ENCODE measurements around the gene OPHN1. TPM values are rescaled to one million over a fixed set of nuclear protein-coding genes. Genes with fewer than 3 reads are reported as not detected.

The OPHN1 gene
- total and polyA plus RNA-seq, 2 experiments from 2014 or later, result 2.2 to 3.8 TPM

DNA sequence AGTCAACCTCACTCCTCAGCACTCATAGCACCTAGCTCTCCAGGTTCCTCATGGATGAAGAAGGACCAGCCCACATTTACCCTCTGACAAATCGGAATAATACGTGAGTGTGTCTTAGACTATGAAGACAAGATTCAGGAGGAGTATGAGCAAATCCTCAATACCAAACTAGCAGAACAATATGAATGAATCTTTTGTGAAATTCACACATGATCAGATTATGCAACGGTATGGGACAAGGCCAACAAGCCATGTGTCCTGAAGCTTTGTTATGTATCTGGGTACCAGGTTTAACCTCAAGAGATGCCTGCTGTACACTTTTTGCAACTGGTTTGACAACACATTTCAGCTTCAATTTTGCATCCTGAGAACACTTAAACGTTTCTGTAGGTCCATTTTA, 300.1 kb downstream of the OPHN1 start (continued):
- TF ChIP-seq, protein P1, sequence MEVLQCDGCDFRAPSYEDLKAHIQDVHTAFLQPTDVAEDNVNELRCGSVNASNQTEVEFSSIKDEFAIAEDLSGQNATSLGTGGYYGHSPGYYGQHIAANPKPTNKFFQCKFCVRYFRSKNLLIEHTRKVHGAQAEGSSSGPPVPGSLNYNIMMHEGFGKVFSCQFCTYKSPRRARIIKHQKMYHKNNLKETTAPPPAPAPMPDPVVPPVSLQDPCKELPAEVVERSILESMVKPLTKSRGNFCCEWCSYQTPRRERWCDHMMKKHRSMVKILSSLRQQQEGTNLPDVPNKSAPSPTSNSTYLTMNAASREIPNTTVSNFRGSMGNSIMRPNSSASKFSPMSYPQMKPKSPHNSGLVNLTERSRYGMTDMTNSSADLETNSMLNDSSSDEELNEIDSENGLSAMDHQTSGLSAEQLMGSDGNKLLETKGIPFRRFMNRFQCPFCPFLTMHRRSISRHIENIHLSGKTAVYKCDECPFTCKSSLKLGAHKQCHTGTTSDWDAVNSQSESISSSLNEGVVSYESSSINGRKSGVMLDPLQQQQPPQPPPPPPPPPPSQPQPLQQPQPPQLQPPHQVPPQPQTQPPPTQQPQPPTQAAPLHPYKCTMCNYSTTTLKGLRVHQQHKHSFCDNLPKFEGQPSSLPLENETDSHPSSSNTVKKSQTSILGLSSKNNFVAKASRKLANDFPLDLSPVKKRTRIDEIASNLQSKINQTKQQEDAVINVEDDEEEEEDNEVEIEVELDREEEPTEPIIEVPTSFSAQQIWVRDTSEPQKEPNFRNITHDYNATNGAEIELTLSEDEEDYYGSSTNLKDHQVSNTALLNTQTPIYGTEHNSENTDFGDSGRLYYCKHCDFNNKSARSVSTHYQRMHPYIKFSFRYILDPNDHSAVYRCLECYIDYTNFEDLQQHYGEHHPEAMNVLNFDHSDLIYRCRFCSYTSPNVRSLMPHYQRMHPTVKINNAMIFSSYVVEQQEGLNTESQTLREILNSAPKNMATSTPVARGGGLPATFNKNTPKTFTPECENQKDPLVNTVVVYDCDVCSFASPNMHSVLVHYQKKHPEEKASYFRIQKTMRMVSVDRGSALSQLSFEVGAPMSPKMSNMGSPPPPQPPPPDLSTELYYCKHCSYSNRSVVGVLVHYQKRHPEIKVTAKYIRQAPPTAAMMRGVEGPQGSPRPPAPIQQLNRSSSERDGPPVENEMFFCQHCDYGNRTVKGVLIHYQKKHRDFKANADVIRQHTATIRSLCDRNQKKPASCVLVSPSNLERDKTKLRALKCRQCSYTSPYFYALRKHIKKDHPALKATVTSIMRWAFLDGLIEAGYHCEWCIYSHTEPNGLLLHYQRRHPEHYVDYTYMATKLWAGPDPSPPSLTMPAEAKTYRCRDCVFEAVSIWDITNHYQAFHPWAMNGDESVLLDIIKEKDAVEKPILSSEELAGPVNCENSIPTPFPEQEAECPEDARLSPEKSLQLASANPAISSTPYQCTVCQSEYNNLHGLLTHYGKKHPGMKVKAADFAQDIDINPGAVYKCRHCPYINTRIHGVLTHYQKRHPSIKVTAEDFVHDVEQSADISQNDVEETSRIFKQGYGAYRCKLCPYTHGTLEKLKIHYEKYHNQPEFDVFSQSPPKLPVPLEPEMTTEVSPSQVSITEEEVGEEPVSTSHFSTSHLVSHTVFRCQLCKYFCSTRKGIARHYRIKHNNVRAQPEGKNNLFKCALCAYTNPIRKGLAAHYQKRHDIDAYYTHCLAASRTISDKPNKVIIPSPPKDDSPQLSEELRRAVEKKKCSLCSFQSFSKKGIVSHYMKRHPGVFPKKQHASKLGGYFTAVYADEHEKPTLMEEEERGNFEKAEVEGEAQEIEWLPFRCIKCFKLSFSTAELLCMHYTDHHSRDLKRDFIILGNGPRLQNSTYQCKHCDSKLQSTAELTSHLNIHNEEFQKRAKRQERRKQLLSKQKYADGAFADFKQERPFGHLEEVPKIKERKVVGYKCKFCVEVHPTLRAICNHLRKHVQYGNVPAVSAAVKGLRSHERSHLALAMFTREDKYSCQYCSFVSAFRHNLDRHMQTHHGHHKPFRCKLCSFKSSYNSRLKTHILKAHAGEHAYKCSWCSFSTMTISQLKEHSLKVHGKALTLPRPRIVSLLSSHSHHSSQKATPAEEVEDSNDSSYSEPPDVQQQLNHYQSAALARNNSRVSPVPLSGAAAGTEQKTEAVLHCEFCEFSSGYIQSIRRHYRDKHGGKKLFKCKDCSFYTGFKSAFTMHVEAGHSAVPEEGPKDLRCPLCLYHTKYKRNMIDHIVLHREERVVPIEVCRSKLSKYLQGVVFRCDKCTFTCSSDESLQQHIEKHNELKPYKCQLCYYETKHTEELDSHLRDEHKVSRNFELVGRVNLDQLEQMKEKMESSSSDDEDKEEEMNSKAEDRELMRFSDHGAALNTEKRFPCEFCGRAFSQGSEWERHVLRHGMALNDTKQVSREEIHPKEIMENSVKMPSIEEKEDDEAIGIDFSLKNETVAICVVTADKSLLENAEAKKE (CRISPR knock-in tag; IDR thresholded peaks at IDR 0.05), result no peak
- TF ChIP-seq JUNB (IDR thresholded peaks at IDR 0.05; ENCODE audit: unreplicated experiment) (no peak), CREB1 (CRISPR knock-in tag; IDR thresholded peaks at IDR 0.05; ENCODE audit: low read depth) (no peak), STAT1 (IDR thresholded peaks at IDR 0.05; ENCODE audit: unreplicated experiment) (no peak), EZH2 (IDR thresholded peaks at IDR 0.05; ENCODE audit: low read depth, unreplicated experiment) (no peak)
- TF ChIP-seq, protein P2, sequence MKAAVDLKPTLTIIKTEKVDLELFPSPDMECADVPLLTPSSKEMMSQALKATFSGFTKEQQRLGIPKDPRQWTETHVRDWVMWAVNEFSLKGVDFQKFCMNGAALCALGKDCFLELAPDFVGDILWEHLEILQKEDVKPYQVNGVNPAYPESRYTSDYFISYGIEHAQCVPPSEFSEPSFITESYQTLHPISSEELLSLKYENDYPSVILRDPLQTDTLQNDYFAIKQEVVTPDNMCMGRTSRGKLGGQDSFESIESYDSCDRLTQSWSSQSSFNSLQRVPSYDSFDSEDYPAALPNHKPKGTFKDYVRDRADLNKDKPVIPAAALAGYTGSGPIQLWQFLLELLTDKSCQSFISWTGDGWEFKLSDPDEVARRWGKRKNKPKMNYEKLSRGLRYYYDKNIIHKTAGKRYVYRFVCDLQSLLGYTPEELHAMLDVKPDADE (IDR thresholded peaks at IDR 0.05), result no peak

DNA sequence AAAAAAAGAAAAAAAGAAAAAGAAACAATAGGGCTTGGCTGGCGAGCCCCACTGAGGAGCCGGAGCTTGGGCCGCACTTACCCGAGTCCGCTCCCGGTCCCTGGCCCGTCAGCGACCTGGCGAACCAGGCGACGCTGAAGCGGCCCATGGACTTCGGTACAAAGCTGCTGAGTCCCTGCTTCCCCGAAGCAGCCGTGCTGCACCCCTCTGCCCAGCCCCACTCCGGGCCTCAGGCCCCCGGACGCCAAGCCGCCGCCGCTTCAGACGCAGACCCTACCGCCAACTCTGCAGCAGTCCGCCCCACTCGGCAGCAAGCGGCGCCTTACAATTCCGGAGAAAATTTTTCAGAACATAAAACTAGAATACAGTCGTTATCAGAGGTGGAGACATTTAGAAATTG, 300.5 kb downstream of the OPHN1 start:
- no peak overlapping the region for H3K27ac ChIP-seq (ENCODE audit: low read depth)
- no peaks in the 10 kb centered on the region for H3K79me2 ChIP-seq (replicated peaks; ENCODE audit: insufficient read depth)
- no peaks in the 10 kb centered on the region for H3K9me3 Mint-ChIP-seq
- H3K4me1 Mint-ChIP-seq, result no peaks in the 10 kb centered on the region
- no peak overlapping the region for H2AFZ ChIP-seq
- H3K4me3 Mint-ChIP-seq, result no peak overlapping the region
- H3F3A ChIP-seq (replicated peaks; ENCODE audit: low read depth), result no peaks in the 10 kb centered on the region
- no peak overlapping the region for H3K27ac Mint-ChIP-seq
- DNase-seq (ENCODE audit: low spot score) (no peak), ATAC-seq (no peak)
- no peaks in the 10 kb centered on the region for H3K36me3 ChIP-seq (ENCODE audit: insufficient read depth)
- no peak overlapping the region for H3K4me2 ChIP-seq
- H4K20me1 ChIP-seq (replicated peaks; ENCODE audit: insufficient read depth), result no peaks in the 10 kb centered on the region
- no peaks in the 10 kb centered on the region for H3K4me1 ChIP-seq (ENCODE audit: insufficient read depth)
- H3K27me3 Mint-ChIP-seq (ENCODE audit: insufficient read depth, low read depth, poor library complexity), result no peaks in the 10 kb centered on the region
- H3K9me2 ChIP-seq (ENCODE audit: insufficient read depth), result no peaks in the 10 kb centered on the region
- H3K4me3 ChIP-seq, result no peak overlapping the region
- no peaks in the 10 kb centered on the region for H3K36me3 Mint-ChIP-seq (ENCODE audit: low read depth)
- H3K27me3 ChIP-seq (ENCODE audit: insufficient read depth), result no peaks in the 10 kb centered on the region
- TF ChIP-seq, protein P1 (CRISPR knock-in tag; IDR thresholded peaks at IDR 0.05), result no peak
- TF ChIP-seq JUNB (IDR thresholded peaks at IDR 0.05; ENCODE audit: unreplicated experiment) (no peak), EZH2phosphoT487 (IDR thresholded peaks at IDR 0.05; ENCODE audit: unreplicated experiment) (no peak)
